NCI-H446 (cell line): ENCODE results near the gene SNCA.

Experiments used
- DNase-seq, 2 experiments: peaks; one replicate each; lab custom pipeline; 2025; lab: John Stamatoyannopoulos, UW

The SNCA gene

DNA sequence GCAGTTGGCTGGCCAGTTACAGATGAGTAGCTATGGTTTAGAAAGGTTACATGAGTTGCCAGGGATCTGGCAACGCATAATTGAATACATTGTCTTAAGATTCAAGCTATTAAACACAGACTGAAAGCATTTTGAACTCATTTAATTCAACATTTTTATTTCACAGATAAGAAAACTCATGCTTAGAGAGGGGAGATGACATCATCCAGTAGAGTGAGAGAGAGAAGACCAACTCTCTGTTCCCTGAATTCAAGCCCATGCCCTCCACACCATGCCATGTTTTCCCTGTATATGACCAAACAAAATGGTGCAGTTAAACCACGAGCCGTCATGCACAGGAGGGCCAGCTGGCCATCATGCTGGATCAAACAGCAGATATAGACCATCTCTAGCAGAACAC is 22.6 kb downstream of the SNCA start:
- no peak for DNase-seq

DNA sequence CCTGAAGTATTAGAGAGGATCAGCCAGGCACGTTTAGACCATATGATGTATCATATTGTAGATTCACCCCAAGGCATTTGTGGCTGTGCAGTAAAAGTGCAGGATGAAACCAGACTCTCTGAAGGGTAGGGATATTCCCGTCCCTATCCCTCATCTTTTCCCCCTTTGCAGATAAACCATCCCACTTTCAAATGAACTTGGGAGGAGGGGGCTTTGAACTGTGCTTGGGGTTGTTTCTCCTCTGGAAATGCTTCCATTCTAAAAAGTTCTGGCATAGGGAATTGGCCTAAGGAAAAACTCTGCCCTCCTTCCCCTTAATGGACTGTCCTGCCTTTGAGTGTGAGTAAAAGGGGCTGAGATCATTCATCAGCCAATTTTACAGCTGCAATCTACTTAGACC is 23.8 kb downstream of the SNCA start:
- DNase-seq: no peak

DNA sequence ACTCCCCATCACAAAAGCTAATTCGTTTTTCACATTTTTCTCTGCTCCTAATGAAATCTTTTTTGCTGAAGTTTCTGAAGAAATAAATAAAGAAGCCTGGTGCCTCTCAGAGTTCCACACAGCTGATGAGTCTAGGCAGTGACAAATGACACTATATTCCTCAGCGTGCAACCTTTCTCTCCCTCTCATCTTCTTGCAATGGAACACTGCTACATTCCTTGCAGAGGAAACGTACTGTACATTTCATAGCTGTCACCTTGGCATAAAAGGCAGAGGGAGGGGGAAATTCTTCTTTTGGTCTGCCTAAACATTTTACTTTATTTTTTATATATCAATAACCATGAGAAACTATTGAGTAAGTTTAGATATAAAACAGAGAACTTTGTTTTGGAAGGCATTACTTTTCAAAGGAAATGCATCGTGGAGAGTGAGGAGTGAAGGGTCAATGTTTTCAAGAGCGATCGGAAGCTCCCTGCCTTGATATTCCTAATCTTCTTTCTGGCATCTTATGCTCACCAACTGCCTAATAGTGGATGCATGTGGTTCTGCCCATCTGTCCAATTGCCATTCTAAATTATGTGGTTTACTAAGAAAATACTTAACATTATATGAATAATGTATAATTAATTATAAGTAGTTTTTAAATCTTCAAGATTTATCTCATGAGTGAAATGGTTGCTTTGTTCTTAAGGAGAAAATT is 29.4 kb downstream of the SNCA start:
- peak in 1 of 2 experiments; percentile 3 for DNase-seq

DNA sequence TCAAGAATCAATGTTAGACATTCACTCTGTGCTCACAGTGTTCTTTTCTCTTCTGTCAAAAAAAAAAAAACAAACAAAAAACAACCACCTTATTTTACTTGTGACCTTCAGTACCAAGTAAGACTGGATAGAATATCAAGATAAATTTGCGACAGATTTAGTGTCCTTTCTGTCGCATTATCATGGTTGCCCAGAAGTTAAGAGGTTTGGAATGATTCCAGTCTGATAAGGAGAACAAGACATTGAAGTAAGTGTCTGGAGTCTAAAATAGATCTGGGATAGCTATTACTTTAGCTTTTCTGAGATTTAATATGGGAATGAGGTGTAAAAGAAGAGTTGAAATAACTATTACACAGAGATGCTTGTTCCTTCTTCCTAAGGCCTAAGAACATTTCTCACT is 31.7 kb downstream of the SNCA start:
- DNase-seq: no peak

DNA sequence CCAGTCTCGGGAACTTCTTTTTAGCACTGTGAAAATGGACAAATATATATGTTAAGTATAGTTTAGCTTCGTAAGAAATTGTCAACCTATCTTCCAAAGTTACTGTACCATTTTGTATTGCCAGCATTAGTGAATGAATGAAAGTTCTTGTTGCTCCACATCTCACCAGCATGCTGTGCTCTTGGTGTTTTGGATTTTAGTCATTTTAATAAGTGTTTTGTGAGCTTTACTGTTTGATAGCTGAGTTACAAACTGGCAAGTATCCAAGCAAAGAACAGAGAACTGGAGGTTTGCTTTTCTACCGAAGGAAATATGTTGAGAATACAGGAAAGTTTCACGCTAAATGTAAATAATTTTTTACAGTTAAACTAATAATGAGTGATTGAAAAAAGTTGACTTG is 33.0 kb downstream of the SNCA start:
- DNase-seq: no peak

DNA sequence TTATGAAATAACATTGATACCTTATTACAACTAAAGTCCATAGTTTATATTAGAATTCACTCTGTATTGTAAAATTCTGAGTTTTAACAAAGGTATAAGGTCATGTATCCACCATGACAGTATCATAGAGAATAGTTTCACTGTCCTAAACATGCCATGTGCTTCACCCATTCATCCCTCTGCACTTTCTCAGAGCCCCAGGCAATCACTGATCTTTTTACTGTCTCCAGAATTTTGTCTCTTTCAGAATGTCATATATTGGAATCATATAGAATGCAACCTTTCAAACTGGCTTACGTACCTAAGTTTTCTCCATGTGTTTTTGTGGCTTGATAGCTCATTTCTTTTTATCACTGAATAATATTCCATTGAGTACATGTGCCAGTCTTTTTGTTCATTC is 33.9 kb downstream of the SNCA start:
- no peak for DNase-seq

DNA sequence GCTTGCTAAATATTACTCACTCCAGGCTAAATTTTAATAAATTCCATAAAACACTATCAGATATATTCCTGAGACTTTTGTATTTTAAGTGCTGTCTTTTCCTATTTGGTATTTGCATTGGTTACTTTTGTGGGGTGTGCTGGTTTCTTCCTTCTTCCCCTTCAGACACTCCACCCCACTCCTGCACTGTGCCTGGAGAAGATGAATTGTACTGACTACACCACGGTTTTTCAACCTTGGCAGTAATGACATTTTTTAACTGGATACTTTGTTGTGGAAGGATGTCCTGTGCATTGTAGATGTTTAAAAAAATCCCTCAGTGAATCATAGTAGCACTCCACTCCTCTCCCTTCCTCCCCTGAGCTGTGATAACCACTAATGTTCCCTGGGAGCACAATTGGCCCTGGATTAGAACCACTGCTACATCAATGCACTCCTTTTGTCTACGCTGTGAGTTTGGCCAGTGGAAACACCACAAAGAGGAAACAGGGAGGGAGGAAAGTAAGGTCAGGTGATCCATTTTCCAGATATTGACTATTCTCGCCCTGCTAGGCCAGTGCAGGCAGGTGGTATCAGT is 36.3 kb downstream of the SNCA start:
- DNase-seq: no peak

DNA sequence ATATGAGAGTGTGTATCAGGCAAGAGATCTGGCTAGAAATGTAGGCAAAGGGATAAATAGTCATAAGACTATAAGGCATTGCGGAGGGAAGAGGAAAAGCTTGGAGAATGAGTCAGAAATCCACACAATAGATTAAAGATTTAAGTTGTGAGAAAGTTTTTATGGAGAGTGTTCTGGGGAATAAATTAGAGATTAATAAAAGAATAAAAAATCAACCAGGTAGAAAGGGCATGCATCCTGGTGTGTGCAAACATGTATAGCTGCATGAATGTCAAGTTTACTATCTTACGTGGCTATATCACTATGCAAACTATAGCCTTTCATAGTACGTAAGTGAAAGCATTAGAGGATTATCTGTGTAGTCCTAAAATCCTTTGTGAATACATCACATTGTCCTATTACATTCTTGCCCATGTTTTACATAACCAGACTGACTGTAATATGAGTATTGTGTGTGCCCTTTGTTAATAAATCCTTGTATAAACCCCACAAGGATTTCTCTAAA is 36.9 kb downstream of the SNCA start:
- no peak for DNase-seq

DNA sequence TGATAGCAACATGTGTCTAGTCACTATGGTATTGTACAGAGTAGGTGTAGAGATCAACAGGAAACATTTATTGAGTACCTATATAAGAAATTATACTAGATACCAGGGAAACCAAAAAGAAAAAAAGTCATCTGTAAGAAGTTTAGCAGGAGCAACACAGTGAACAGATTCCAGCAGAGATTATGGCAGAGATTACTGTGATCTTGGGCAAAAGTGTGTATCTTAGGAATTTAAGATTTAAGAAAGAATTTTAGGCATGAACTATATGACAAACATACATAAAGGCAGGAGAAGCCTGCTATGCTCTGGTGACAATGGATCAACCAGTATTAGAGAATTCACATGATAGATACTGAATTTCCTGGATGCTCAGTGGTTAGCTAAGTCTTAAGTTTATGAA is 37.9 kb downstream of the SNCA start:
- DNase-seq: no peak

DNA sequence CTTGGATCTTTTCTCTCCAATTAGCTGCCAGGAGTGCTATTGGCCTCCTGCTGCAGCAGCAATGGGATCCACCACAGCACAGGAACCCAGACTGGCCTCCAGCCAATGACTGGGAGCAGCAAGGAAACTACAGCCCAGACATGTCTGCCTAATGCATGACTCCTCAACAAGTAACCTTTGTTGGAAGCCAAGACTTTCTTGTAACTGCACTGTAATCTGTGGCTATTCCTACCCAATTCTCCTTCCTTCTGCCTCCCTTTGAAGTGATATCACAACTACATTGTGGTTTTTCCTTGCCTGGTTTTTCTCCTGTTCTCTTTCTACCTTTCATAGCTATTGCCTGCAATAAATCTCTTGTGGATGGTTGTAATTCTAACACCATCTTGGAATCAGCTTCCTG is 39.8 kb downstream of the SNCA start:
- peak; percentile 26 to 67 for DNase-seq

DNA sequence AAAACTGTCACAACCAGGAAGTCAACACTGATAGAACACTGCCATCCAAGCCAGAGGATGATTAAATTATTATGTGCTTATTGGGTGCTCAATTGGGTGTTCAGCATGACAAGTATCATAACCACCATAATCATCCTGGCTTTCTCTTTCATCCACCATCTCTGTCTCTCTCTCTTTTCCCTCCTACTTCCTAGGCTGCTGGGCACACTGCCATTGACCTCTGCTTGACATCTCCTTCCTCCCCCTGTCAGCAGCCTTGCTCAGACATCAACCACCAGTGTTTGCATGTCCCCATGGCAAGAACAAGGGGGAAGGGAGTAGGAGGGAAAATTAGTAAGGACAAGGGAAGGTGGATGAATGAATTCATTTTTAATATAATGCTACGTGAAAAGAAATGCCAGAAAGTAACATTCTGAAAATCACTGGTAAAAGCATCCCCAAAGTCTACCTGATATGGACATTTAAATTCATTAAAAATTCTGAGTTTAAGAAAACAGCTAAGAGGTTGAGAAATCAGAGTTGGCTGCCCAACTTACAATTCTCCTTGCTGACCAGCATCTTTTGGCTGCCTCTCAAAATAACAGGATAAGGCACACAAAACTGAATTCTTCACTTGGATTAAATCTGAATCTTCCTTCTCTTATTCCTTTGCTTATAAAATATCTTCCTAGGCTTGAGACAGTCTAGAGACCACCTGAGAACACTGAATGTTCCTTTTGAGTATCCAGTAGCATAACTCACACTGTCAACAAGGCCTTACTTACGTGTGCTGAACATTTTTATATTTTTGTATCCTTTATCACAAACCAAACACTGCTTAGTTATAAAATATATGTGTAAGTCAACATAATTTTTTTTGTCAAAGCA is 48.5 kb downstream of the SNCA start:
- peak; percentile 18 to 50 for DNase-seq

DNA sequence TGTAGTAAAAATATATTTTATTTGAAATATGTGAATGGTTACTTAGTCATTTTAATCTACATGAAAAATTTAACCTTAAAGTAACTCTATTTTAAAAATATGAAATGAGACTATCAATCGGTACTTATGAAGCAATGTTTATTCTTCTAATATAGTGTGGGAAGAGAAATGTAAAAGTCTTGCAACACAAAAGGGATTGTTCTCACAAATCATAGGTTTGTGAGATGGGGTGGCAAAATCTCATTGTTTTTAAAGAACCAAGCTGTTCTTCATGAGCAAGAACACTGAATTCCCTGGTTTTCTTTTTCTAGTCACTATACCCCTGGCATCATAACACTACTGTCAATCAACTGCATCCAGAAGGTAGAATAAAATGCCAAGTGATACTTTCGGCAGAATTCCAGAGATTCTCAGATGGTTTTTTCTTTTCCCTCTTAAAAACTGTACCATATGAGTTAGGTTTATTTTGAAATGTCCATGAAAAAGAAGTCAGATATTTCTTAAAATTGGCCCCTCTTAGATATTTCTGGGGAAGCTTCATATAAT is 52.2 kb downstream of the SNCA start:
- peak; percentile 29 to 60 for DNase-seq

DNA sequence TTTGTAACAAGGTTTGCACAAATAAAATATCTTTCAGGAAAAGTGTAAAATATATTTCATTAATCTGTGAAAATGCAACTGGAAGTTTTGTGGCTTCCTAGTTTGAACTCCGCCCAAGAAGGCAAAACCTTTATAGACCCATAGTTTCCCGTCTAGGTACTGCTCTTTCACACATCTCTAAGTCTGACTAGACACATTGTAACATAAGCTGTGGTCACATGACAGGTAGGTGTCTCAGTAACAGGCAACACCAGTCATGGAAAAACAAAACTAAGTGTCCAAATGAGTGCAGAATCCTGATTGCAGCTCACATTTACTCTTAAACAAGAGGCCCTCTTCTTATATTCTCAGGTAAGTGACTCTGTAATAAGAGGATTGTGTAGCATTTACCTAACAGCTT is 55.6 kb downstream of the SNCA start:
- DNase-seq: no peak

DNA sequence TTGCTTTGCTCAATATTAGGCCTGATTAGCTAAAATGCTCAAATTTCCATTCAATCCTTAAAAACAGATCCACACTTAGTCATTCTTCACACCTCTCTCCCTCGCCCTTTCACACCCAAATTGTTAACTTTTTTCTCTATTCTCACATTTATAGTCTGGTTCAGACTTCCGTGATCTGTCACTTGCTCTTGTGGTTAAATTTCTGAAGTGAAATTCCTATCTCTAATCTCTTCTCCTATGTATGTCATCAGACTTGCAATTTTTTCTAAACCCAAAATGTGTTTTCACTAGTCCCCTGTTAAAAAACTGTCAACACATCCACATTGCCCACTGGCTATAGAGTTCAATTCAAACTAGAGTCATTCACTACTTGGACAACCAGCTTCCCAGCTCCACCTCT is 63.2 kb downstream of the SNCA start:
- no peak for DNase-seq

DNA sequence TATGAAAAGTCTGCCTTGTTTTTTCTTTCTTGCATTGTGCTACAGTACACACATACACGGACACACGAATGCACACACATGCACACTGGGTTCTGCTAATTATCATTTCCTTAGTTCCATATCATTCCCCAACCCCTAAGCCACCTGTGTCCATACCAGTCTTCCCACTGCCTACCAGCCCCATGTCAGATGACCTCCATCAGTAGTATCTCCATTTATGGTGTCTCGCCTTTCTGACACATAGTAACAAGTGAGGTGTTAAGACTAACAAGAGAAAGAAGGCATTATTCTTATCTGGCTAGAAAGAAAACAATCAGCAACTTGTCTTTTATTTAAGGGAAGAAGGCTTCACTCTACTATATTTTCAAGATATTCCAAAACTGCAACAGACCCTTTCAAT is 67.1 kb downstream of the SNCA start:
- no peak for DNase-seq

DNA sequence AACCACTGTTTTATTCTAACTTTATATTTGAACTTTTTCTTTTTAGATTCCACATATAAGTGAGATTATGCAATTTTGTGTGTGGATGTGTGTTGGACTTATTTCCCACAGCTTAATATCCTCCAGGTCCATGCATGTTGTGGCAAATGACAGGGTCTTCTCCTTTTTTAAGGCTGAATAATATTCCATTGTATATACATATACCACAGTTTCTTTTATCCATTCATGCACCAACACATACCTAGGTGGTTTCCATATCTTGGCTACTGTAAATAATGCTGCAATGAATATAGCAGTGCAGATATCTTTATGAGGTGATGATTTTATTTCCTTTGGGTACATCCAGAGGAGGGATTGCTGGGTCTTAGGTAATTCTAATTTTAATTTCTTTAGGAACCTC is 69.0 kb downstream of the SNCA start:
- DNase-seq: no peak

DNA sequence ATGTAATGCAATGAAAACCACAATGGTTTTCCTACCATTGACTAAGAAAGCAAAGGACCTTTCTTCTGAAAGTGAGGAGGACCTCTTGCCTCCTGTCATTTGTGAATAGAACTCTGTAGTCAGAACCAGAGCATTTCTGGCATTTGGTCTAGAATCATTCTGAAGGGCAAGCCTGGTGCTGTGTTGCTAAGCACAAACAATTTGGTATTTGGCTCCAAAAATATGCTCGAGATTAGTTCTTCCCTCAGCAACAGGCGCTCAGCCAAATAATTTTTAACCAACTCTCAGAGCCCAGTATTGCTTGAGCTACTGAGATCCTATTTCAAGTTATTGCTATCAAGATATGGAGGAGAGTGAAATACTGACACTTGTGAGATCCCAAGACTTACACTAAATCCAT is 71.0 kb downstream of the SNCA start:
- peak; percentile 93 to 95 for DNase-seq

DNA sequence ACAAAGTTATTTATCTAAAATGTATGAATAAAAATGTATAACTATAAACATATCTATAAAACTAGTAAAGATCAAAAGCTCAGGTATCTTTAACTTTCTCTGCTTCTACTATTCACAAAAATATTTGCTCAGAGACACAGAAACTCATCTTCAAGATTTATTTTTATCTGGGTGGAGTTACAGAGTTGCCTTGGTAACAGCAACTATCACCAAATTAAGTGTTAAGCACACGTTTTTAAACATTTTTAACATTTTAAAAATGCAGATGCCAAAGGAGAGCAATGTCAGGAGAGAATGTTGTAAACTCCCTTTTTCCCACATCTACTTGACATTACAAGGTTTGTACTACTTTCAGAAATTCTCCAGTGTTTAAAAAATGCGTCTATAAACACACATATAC is 71.4 kb downstream of the SNCA start:
- no peak for DNase-seq

DNA sequence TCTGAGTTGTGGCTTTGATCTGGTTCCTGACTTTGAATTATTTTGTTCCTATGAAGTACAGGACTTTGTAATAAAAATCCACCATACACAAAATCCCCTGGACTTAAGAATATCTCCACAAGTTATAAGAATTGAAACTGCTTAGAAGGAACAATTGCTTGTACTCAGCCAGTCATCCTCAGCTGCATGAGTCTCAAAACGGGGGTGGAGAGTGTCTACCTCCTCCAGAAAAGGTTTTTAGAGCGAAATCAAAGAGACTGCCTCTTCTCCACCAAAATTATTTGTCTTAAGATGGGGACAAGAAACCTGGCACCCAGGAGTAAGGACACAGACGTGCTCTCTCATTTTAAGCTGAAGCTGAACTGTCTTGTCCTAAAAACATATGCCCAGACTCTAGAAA is 74.7 kb downstream of the SNCA start:
- DNase-seq: no peak

DNA sequence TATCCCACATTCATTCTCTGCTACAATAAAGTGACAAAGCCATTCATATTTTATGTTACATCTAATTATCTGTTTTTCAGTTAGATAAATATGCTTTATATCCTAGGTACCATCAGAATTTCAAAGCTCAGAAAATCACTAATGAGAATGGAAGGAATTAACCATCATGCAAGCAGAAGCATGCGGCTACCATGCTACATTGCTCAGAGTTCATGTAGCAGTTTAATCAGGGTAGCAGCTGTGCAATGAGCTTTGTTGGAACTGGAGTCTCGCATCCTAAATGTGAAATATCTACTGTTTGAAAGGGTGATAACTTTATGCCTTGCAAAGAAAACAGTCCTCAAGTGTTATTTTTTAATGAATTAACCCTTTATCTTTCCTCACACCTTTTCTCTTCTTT is 77.5 kb downstream of the SNCA start:
- DNase-seq: peak in 1 of 2 experiments; percentile 21

DNA sequence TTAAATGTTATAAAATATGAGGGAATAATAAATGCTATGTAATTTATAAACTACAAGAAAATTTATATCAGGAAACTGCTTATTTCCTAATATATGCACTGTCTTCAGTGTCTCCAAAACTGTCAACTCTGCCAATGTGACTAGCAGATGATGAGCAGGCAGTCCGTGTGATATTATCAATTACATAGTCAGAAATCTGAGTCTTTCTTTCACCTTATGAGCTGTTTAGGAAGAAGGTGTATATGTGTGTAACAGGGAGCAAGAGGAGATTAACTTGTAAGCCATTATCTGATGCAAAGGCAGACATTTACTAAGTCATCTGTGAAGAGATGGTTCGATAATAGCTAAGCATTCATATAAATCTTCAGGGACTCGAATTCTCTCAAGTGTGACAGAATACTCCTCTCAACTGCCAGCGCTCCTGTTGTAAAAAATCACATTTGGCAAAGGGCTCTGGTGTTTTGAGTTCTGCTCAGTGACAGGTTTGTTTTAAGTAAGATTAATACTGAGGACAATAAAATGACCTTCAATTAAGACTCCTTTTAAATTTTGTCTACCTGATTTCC is 79.7 kb downstream of the SNCA start:
- DNase-seq: peak; percentile 76 to 87

DNA sequence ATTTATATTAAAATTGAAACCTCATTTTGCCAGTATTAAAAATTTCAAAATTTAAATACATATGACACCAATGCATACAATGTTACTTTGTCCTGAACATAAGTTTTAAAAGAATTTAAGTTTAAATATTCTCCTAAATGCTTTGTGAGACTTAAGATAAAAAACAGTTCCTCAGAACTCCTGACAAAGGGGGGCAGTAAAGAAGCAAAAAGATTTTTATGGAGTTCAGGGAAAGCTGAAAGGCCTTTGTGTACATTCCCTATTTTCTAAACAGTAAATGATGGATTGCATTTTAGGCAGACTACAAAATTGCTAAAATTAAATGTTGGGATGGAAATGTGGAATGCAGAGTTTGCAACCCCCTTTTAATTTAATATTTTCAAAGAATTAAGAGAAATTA is 81.7 kb downstream of the SNCA start:
- DNase-seq: no peak
